H1 (cell line): ENCODE measurements around the gene SKP1. TPM values are rescaled to one million over a fixed set of nuclear protein-coding genes. Genes with fewer than 3 reads are reported as not detected.

Experiments used
- CTCF ChIA-PET: fragments of 300-600 bp; sonication (Branson Sonifier 250); formaldehyde crosslinking; loops from one replicate; lab custom pipeline; 2021; ENCODE audit not compliant: partially characterized antibody; lab: Charles Lee
- POLR2A ChIA-PET: fragments of 300-600 bp; sonication (Branson Sonifier 250); formaldehyde crosslinking; loops from one replicate; lab custom pipeline; 2021; ENCODE audit warnings: inconsistent platforms; ENCODE audit not compliant: partially characterized antibody; lab: Charles Lee
- DNase-seq, 2 experiments: peaks; one replicate each; pipeline versions ENCODE4 v3.0.0 to v3.0.0-alpha.2; 2010 to 2022; ENCODE audit warnings: low spot score in 2 of 2, low read depth in 1 of 2, mixed read lengths in 1 of 2
- FAIRE-seq: peaks from 2 replicates; lab custom pipeline; 2011; peaks lifted over from hg19 to GRCh38; lab: Jason Lieb, UNC
- H2AFZ ChIP-seq: 2 replicates; pipeline ENCODE4 v1.8.1; 2012; ENCODE audit warnings: low read length, inconsistent platforms
- H2AK5ac ChIP-seq: 2 replicates; pipeline ENCODE4 v1.6.1; 2013; ENCODE audit warnings: low read depth, low read length
- H2BK120ac ChIP-seq: replicated peaks from 2 replicates; pipeline ENCODE3; 2013; ENCODE audit warnings: low read depth, low read length, inconsistent platforms
- H2BK12ac ChIP-seq: 2 replicates; pipeline ENCODE4 v1.6.1; 2013; ENCODE audit warnings: low read depth, low read length
- H2BK15ac ChIP-seq: 2 replicates; pipeline ENCODE4 v1.6.1; 2013; ENCODE audit warnings: low read length
- H2BK20ac ChIP-seq: 2 replicates; pipeline ENCODE4 v1.6.1; 2013; ENCODE audit warnings: low read length
- H2BK5ac ChIP-seq: 2 replicates; pipeline ENCODE4 v1.6.1; 2013; ENCODE audit warnings: low read depth, low read length
- H3K14ac ChIP-seq: 2 replicates; pipeline ENCODE4 v1.6.1; 2013; ENCODE audit warnings: inconsistent platforms; ENCODE audit not compliant: insufficient read length
- H3K18ac ChIP-seq: 2 replicates; pipeline ENCODE4 v1.6.1; 2013; ENCODE audit warnings: low read length; ENCODE audit errors: extremely low read depth
- H3K23ac ChIP-seq: 2 replicates; pipeline ENCODE4 v1.6.1; 2013; ENCODE audit warnings: inconsistent platforms; ENCODE audit not compliant: insufficient read length
- H3K23me2 ChIP-seq: 2 replicates; pipeline ENCODE4 v1.6.1; 2013; ENCODE audit warnings: low read depth, low read length
- H3K27ac ChIP-seq: 2 replicates; pipeline ENCODE4 v1.6.1; 2011; ENCODE audit warnings: low read depth, low read length, inconsistent platforms
- H3K27me3 ChIP-seq, 4 experiments: replicated peaks in 1 of 4; 1 replicate in 1 of 4; 2 replicates in 3 of 4; pipeline versions ENCODE4 v1.6.1 to v1.8.1; 2011 to 2013; ENCODE audit warnings: low read length in 3 of 4, mild to moderate bottlenecking in 3 of 4, inconsistent platforms in 2 of 4, mixed read lengths in 2 of 4, moderate library complexity in 1 of 4; ENCODE audit not compliant: control insufficient read depth in 3 of 4, insufficient read depth in 3 of 4; ENCODE audit errors: extremely low read depth in 1 of 4
- H3K36me3 ChIP-seq, 4 experiments: 2 replicates each; pipeline versions ENCODE4 v1.6.1 to v1.8.1; 2011 to 2013; ENCODE audit warnings: mild to moderate bottlenecking in 4 of 4, low read length in 3 of 4, moderate library complexity in 2 of 4, control low read depth in 1 of 4, inconsistent platforms in 1 of 4; ENCODE audit not compliant: insufficient read depth in 4 of 4, control insufficient read depth in 2 of 4
- H3K4ac ChIP-seq: replicated peaks from 2 replicates; pipeline ENCODE3; 2013; ENCODE audit warnings: low read length, low read depth, mixed read lengths, inconsistent platforms; ENCODE audit not compliant: insufficient read length
- H3K4me1 ChIP-seq, 4 experiments: replicated peaks in 1 of 4; 1 replicate in 1 of 4; 2 replicates in 3 of 4; pipeline versions ENCODE4 v1.6.1 to v1.8.1; 2011 to 2013; ENCODE audit warnings: low read length in 3 of 4, inconsistent platforms in 2 of 4, mixed read lengths in 1 of 4; ENCODE audit not compliant: insufficient read depth in 4 of 4, control insufficient read depth in 3 of 4
- H3K4me2 ChIP-seq, 2 experiments: 2 replicates each; pipeline versions ENCODE4 v1.6.1 to v1.8.1; 2011 to 2013; ENCODE audit warnings: low read depth in 2 of 2, low read length in 2 of 2, control low read depth in 1 of 2, inconsistent platforms in 1 of 2, mild to moderate bottlenecking in 1 of 2; ENCODE audit not compliant: insufficient read depth in 1 of 2
- H3K4me3 ChIP-seq, 4 experiments: fragments of 200-600, 300-600 bp in 1 of 4; sonication (generic), shearing (Covaris generic), sonication (Bioruptor Twin) in 1 of 4; 2 replicates each; pipeline versions ENCODE4 v1.5.1 to v1.8.1; 2011 to 2016; ENCODE audit warnings: low read length in 4 of 4, low read depth in 3 of 4, control low read depth in 2 of 4, inconsistent platforms in 2 of 4, mild to moderate bottlenecking in 2 of 4, mixed read lengths in 1 of 4, moderate library complexity in 1 of 4; ENCODE audit not compliant: insufficient read depth in 2 of 4; ENCODE audit errors: extremely low read depth in 1 of 4
- H3K56ac ChIP-seq: replicated peaks from 2 replicates; pipeline ENCODE3; 2013; ENCODE audit warnings: low read depth, mild to moderate bottlenecking, mixed read lengths, low read length, inconsistent platforms; ENCODE audit not compliant: insufficient read length
- H3K79me1 ChIP-seq: 2 replicates; pipeline ENCODE4 v1.6.1; 2013; ENCODE audit warnings: low read depth, low read length, control low read depth
- H3K79me2 ChIP-seq, 2 experiments: 2 replicates each; pipeline versions ENCODE4 v1.6.1 to v1.8.1; 2012 to 2013; ENCODE audit warnings: low read length in 2 of 2, mild to moderate bottlenecking in 2 of 2, inconsistent platforms in 1 of 2; ENCODE audit not compliant: insufficient read depth in 2 of 2, control insufficient read depth in 1 of 2
- H3K9ac ChIP-seq, 4 experiments: replicated peaks in 1 of 4; 1 replicate in 1 of 4; 2 replicates in 3 of 4; pipeline versions ENCODE4 v1.6.1 to v1.8.1; 2011 to 2013; ENCODE audit warnings: low read depth in 3 of 4, low read length in 3 of 4, control low read depth in 2 of 4, mild to moderate bottlenecking in 2 of 4, moderate library complexity in 2 of 4, inconsistent platforms in 1 of 4; ENCODE audit errors: extremely low read depth in 1 of 4
- H3K9me3 ChIP-seq, 2 experiments: 2 replicates each; pipeline versions ENCODE4 v1.6.1 to v1.8.1; 2012 to 2013; ENCODE audit warnings: mild to moderate bottlenecking in 2 of 2, moderate library complexity in 2 of 2, control low read depth in 1 of 2, inconsistent platforms in 1 of 2, low read depth in 1 of 2, low read length in 1 of 2, mixed read lengths in 1 of 2; ENCODE audit not compliant: insufficient read depth in 2 of 2
- H4K20me1 ChIP-seq, 2 experiments: replicated peaks in 1 of 2; 2 replicates each; pipeline versions ENCODE3 to v1.8.1; 2011 to 2013; ENCODE audit warnings: inconsistent platforms in 2 of 2, low read length in 2 of 2, mild to moderate bottlenecking in 1 of 2; ENCODE audit not compliant: insufficient read depth in 2 of 2, control insufficient read depth in 1 of 2
- H4K5ac ChIP-seq: 2 replicates; pipeline ENCODE4 v1.6.1; 2013; ENCODE audit warnings: low read length, low read depth, mixed read lengths, inconsistent platforms; ENCODE audit not compliant: insufficient read length
- H4K8ac ChIP-seq: 2 replicates; pipeline ENCODE4 v1.8.0; 2013; ENCODE audit warnings: mild to moderate bottlenecking, moderate library complexity, low read length, inconsistent platforms; ENCODE audit not compliant: insufficient read depth; ENCODE audit errors: extremely low read depth
- H4K91ac ChIP-seq: replicated peaks from 2 replicates; pipeline ENCODE3; 2013; ENCODE audit warnings: low read length, mixed read lengths, inconsistent platforms; ENCODE audit not compliant: insufficient read length
- SIRT6 ChIP-seq: IDR thresholded peaks from one replicate; pipeline ENCODE4 v1.7.1; 2012; ENCODE audit warnings: low read length, inconsistent platforms
- SIX5 ChIP-seq: IDR thresholded peaks from 2 replicates; pipeline ENCODE4 v1.6.1; 2011; ENCODE audit warnings: mild to moderate bottlenecking, low read depth, low read length
- WGBS, 2 experiments: shearing (Covaris generic) in 1 of 2; methylation state at CpG; one replicate each; pipeline versions ENCODE4 v1.1.6 to v1.1.7; 2013 to 2015; ENCODE audit warnings: low lambda C conversion rate in 2 of 2, mixed read lengths in 2 of 2, inconsistent platforms in 1 of 2, low coverage in 1 of 2, missing lambda C conversion rate in 1 of 2; ENCODE audit not compliant: insufficient replicate concordance in 2 of 2, insufficient coverage in 1 of 2, insufficient read length in 1 of 2; ENCODE audit errors: extremely low coverage in 1 of 2, missing lambda C conversion rate in 1 of 2; 5-methylcytosine and 5-hydroxymethylcytosine counted together
- polyA plus RNA-seq, 7 experiments: library from polyadenylated mRNA; depleted of rRNA in 3 of 7; stranded (reverse) in 5 of 7; unstranded in 2 of 7; fragments of >200 nt in 5 of 7; fragments of 200-250 nt in 2 of 7; gene quantifications; 1 replicate in 5 of 7; 2 replicates in 1 of 7; 4 replicates in 1 of 7; pipeline versions ENCODE4 v1.2.1 to v1.2.3, GENCODE V29; 2011 to 2013; ENCODE audit warnings: missing spikeins in 2 of 7, mixed read lengths in 2 of 7
- total RNA-seq: library from RNA; stranded (reverse); fragmentation: NEBNext Ultra II Directional; extraction: Animal tissue kit (Norgen Biotek cat#: 25700); gene quantifications from 2 replicates; pipeline ENCODE4 v1.2.1, GENCODE V29; 2021
- TF ChIP-seq, protein P1 (sequence below): IDR thresholded peaks from 2 replicates; pipeline ENCODE4 v1.6.1; 2011; ENCODE audit warnings: low read length, improper control_type of control experiment

The SKP1 gene
- total and polyA plus RNA-seq, 2 of the 8 experiments (the other 6 are each of a cell fraction or from before 2014, with no cell fraction given), result 163 to 332 TPM

GRCh38 chr5:134103998-134104654, 72.6 kb downstream of the SKP1 start:
- Histone ChIP-seq H4K5ac (no peak overlapping the region), H3K4ac (no peak overlapping the region), H3K79me2 (no peaks in the 10 kb centered on the region), H2BK12ac (no peak overlapping the region; the same call in 1 of the 2 replicates), H4K91ac (no peak overlapping the region), H2BK15ac (no peak overlapping the region), H3K9ac (no peak overlapping the region), H4K8ac (no peak overlapping the region), H3K23ac (no peak overlapping the region), H2AFZ (no peak overlapping the region), H3K23me2 (no peaks in the 10 kb centered on the region), H3K36me3 (no peaks in the 10 kb centered on the region), H3K56ac (no peak overlapping the region), H3K4me3 (no peak overlapping the region), H3K4me2 (no peak overlapping the region), H4K20me1 (no peaks in the 10 kb centered on the region), H3K18ac (no peak overlapping the region), H2AK5ac (no peak overlapping the region), H3K79me1 (no peaks in the 10 kb centered on the region), H2BK5ac (no peak overlapping the region), H3K4me1 (peaks cover 6 to 25% (median 20%) of the 10 kb centered on the region in 4 experiments), H2BK20ac (no peak overlapping the region), H3K27ac (no peak overlapping the region), H3K27me3 (peaks cover 0 to 15% (median 10%) of the 10 kb centered on the region in 4 experiments; a peak in 4 of 7 replicates), H3K9me3 (no peaks in the 10 kb centered on the region), H3K14ac (no peak overlapping the region), H2BK120ac (no peak overlapping the region)
- TF ChIP-seq SIRT6 (no peak), SIX5 (no peak)
- TF ChIP-seq, protein P1, sequence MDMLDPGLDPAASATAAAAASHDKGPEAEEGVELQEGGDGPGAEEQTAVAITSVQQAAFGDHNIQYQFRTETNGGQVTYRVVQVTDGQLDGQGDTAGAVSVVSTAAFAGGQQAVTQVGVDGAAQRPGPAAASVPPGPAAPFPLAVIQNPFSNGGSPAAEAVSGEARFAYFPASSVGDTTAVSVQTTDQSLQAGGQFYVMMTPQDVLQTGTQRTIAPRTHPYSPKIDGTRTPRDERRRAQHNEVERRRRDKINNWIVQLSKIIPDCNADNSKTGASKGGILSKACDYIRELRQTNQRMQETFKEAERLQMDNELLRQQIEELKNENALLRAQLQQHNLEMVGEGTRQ, result no peak
- ChIA-PET CTCF (interaction anchor here (0.6 to 7.8 kb wide), 7 partner anchors 8 to 323 kb away, joined by 3 to 84 read pairs (median 3); partner anchors contain the start of gene TCF7), POLR2A (no interaction called here)
- 88% methylated on average over 10 of the region's 11 CpGs; no CpG with 5 or more reads in 1 of the 2 experiments for WGBS, 2 experiments
- DNase-seq (no peak), FAIRE-seq (no peak)
